ENCODE results near the gene CYTH2.

GRCh38 chr19:48511800-48512503 is 42.8 kb downstream of the CYTH2 start, which contains the start of gene LMTK3:
- no peak for TF ChIP-seq CTCF (IDR thresholded peaks at IDR 0.05)
- no peak for TF ChIP-seq POLR2A (IDR thresholded peaks at IDR 0.05)
